ENCODE measurements around the gene SCUBE2.
A peak's percentile ranks its signal among the peaks of the same experiment; 100 is the strongest.

The SCUBE2 gene

GRCh38 chr11:9091044-9091922 is at the start of gene SCUBE2:
Gene SCUBE2, minus strand, starts transcription at chr11:9091599. Its CDS starts 71 bp downstream, at chr11:9091528.
- no peak for DNase-seq

- no peak for DNase-seq
Measured at GRCh38 chr11:9141186-9141585, 49.8 kb upstream of the SCUBE2 start.

DNA sequence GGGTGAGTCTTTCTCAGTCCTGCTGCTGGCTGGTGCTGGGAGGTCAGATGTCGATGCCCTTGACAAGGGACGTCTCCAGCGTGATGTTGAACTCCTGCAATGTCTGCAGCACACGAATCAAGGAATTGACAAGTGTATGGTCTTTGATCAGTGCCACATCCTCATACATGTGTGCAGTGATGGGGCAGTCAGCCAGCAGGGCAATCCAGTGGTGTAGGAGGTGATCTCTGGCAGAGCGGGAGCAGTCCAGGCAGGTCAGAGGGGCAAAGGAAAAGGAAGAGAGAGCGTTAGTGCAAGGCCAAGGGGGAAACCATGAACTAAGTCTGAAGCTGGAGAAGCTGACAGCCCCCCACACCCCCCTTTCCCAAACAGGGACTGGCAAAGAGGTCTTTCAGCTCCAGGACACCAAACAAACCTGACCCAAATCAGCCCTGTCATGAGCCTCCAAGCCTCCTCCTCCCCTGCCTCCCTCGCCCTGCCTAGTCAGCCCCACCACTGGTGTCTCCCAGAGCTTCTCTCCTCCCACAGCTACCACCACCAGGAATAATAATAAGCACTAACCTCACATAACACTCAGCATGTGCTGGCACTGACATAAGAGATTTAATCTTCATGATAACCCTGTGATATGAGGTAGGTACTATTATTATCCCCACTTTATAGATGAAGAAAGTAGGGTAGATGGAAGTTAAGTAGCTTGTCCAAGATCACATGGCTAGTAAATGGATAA is 48.4 kb upstream of the SCUBE2 start:
- DNase-seq = no peak

GRCh38 chr11:9138612-9139579 is 47.5 kb upstream of the SCUBE2 start:
- peak; percentile 18 for DNase-seq

GRCh38 chr11:9138133-9138453 is 46.7 kb upstream of the SCUBE2 start:
- no peak for DNase-seq

DNA sequence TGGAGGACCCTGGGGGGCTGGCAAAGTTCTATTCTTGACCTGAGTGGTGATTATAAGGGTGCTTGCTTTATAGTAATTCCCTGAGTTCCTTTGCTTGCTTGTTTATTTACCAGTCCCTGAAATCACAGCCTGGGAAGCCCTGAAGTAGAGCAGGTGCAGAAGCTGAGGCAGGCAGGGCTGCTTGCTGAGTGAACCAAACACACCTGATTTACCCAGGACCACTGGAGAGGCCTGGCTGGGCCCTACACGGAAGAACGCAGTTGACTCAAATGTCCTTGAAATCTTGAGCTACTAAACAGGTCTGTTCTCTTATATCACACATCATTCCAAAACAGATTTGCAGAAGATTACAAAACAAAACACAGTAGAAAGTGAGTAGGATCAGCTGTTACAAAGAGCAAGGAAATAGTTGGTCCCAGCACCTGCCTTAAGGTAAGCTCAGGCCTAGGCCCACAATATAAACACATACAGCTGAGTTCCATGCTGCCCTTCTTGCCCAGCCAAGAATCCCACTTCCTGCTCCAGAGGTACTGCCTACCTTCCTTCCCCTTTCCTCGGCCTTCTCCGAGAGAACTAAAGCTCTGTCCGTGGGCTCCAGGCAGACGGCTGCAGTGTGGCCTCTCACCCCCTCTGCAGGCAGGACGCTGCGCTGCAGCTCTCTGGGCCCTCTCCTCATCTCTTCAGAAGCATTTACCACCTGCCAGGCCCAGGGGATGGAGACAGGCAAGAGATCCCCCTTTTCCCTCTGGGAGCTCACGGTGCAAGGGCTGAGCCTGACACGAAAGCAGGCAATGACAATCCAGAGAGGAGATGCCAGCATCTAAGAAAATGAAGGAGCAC is 46.1 kb upstream of the SCUBE2 start:
- DNase-seq = peak; percentile 71

DNA sequence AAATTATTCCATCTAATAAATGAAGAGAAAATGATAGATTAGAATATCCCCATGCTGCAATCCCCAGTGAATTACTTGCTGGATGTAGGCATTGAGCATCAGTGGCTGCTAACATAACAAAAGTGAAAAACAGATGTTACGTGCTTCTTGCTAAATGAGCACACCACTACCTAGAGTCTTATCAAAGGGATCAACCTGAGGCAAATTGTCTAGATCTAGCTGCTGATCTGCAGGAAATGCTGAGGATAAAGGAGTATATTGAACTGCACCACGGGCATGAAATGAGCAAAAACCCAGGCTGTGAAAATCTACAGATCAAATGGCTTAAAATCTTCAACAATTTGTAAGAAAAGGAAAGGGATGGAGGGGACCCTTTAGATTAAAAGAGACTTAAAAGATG is 45.3 kb upstream of the SCUBE2 start:
- no peak for DNase-seq

DNA sequence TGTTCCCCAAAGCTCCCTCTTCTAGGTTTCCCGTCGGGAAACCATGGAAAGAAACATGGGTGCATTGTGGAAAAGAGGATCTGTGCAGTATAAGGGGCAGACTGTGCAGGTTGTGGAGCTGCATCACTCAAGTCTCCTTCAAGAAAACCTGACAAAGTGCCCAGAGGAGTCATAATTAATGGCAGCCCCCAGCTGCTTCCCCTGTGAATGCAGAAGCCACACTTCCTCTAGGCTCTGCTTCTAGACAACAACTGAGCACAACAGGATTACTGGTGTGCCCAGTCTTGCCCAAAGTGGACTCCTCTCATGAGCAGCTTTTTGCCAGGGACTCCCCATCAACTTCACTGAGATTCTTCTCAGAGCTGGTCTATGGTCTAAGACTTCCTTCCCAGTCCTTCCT is 42.6 kb upstream of the SCUBE2 start:
- no peak for DNase-seq

DNA sequence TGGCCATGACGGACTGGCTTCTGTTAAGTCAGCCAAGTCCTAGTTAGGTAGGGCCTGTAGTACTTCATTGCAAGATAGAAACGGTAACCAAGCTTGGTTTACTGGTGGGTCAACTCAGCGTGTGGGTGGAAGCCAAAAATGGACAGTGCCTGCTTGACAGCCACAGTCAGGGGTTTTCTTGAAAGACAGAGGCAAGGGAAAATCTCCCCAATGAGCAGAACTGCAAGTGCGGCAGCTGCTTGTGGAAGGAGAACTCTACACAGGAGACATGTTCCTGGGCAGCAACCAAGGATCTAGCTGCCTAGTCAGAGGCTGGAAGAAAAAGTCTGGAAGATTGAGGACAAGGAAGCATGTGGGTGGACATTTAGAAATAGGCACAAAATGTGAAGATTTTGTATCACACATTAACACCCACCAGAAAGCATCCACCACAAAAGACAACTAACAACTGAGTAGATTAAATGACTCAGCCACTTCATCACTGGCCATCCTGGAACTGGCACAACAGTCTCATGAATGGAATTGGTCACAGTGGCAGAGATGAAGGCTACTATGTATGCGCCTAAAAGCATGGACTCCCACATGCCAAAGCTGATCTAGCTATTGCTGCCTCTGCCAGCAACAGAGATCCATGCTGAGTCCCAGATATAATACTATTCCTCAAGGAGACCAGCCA is 40.9 kb upstream of the SCUBE2 start:
- no peak for DNase-seq

- no peak for DNase-seq
Measured at GRCh38 chr11:9130297-9130696, 38.9 kb upstream of the SCUBE2 start.

DNA sequence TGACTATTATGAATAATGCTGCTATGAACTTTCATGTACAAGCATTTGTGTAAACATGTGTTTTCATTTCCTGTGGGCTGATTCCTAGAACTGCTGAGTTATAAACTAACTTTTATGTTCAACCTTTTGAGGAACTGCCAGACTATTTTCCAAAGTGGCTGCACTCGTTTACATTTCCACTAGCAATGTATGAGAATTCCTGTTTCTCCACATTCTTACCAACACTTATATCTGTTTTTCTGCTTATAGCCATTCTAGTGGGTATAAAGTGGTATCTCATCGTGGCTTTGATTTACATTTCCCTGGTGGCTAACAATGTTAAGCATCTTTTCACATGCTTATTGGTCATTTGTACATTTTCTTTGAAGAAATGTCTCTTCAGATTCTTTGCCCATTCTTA is 35.2 kb upstream of the SCUBE2 start:
- no peak for DNase-seq

DNA sequence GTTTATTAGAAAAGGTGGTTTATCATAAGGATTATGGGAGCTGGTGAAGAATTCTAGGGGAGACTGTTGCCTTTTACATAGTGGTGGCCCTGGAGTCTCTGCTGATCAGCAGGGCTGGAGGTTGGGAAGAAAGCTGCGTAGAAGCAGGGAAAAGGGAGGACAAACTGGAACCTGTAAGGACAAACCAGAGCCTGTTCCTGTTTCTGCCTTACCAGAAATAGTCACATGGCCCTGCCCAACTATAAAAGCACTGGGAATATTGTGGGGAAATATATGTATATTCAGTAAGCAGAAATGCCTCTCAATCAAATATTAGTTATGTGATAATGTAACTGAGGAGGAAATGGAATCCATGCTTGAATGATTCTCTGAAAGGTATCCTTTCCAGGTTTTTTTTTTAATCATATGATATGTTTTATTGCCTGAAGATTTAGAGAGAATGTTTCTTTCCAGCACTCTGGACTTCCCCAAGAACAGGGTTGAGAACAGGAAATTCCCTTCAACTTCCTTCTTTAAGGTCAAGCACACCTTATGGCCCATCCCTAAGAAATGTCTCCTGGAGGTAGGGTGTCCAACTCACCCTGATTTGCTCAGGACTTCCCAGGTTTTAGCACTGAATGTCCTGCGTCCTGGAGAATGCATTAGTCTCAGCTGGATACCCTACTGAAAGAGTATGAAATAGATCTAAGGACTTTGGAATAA is 33.9 kb upstream of the SCUBE2 start:
- DNase-seq = no peak

- no peak for DNase-seq
Measured at GRCh38 chr11:9123595-9124304, 32.4 kb upstream of the SCUBE2 start.

DNA sequence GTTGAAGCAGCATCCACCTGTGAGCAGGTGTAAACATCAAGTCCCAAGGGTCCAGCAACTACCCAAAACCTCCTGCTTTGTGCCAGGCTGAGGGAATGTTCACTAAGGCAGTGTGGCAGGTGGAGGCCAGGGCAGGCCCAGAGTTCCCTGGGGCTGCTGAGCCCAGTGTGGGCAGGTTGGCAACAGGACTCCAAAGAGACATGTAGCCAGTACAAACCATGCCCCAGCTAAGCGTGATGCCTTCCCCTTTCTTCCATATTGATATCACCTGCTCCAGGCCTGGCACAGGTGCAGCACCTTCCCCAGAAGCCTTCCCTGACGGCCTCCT is 30.0 kb upstream of the SCUBE2 start:
- DNase-seq = no peak

GRCh38 chr11:9120664-9121468 is 29.5 kb upstream of the SCUBE2 start:
- no peak for DNase-seq

- no peak for DNase-seq
Measured at GRCh38 chr11:9118277-9118676, 26.9 kb upstream of the SCUBE2 start.

GRCh38 chr11:9112075-9112474 is 20.7 kb upstream of the SCUBE2 start:
- DNase-seq = no peak

GRCh38 chr11:9109858-9110731 is 18.7 kb upstream of the SCUBE2 start:
- no peak for DNase-seq

- DNase-seq = no peak
Measured at GRCh38 chr11:9104580-9104979, 13.2 kb upstream of the SCUBE2 start.

Measured in activated naive CD4-positive, alpha-beta T cell treated with anti-CD3 and anti-CD28 coated beads, Interleukin-2, amount 50 U/mL, for 16 hours (primary cell).